Right lobe of liver (tissue), 4 donors: Measurements from ENCODE around the gene GRIN2A.

Source experiments
- CTCF ChIP-seq, 4 donors: fragments of 200-600 bp in 3 of 4; fragments of 450-650 bp in 1 of 4; IDR thresholded peaks; one replicate each; pipeline versions ENCODE4 v1.5.1 to v1.8.0; 2016 to 2022; ENCODE audit warnings: antibody characterized with exemption in 4 of 4, mild to moderate bottlenecking in 2 of 4
- POLR2A ChIP-seq: fragments of 450-650 bp; IDR thresholded peaks from one replicate; pipeline ENCODE4 v1.6.1; 2017; ENCODE audit warnings: antibody characterized with exemption, mild to moderate bottlenecking
- donor health status: DM: no; HTN: no; CAD: no.
- donor health status: DM: no; HTN: no; CAD: no.
- donor health status: DM: no; HTN: yes; CAD: no.

DNA sequence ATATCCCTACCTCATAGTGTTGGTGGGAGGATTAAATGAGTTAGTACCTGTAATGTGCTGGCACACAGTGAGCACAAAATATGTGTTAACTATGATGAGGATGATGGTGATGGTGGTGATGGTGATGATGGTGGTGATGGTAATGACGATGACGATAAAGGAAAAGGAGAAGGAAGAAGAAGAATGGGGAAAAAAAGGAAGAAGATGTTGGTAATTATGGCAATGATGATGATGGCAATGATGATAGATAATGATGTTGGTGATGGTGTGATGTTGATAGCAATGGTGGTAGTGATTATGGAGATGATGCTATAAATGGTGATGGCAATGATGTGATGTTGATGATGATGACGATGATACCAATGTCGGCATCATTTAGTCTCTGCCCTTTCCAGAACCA is 270.2 kb downstream of the GRIN2A start:
- TF ChIP-seq CTCF (IDR thresholded peaks at IDR 0.05) (no peak), POLR2A (no peak)
